Right lobe of liver (tissue), 4 donors: ENCODE data around the gene PTCH1.

Experiments used
- CTCF ChIP-seq, 4 donors: fragments of 200-600 bp in 3 of 4; fragments of 450-650 bp in 1 of 4; IDR thresholded peaks; one replicate each; pipeline versions ENCODE4 v1.5.1 to v1.8.0; 2016 to 2022; ENCODE audit warnings: antibody characterized with exemption in 4 of 4, mild to moderate bottlenecking in 2 of 4
- POLR2A ChIP-seq: fragments of 450-650 bp; IDR thresholded peaks from one replicate; pipeline ENCODE4 v1.6.1; 2017; ENCODE audit warnings: antibody characterized with exemption, mild to moderate bottlenecking
- donor health status: DM: no; HTN: no; CAD: no.
- donor health status: DM: no; HTN: no; CAD: no.
- donor health status: DM: no; HTN: yes; CAD: no.

- TF ChIP-seq POLR2A (no peak), CTCF (IDR thresholded peaks at IDR 0.05) (no peak)
Measured at GRCh38 chr9:95441081-95441480, 75.7 kb downstream of the PTCH1 start.
